Large intestine (tissue), 3 donors: ENCODE results near the gene CRYBB2. TPM values are rescaled to one million over a fixed set of nuclear protein-coding genes. Genes with fewer than 3 reads are reported as not detected.
"Not testable (repeated sequence)": the region's sequence is repeated elsewhere in the genome, so short reads cannot be mapped to it uniquely, and the experiment has no call there.

ENCODE experiments used
- DNase-seq, 2 donors: peaks; one replicate each; pipeline versions ENCODE4 v3.0.0 to v3.0.0-alpha.2; 2013
- H3K27ac ChIP-seq: one replicate; pipeline ENCODE4 v1.5.1; 2013; ENCODE audit warnings: low read length
- H3K27me3 ChIP-seq: 2 replicates; pipeline ENCODE4 v1.6.1; 2013; ENCODE audit warnings: low read length; ENCODE audit not compliant: control insufficient read depth, insufficient read depth
- H3K36me3 ChIP-seq: 2 replicates; pipeline ENCODE4 v1.6.1; 2013; ENCODE audit warnings: low read length; ENCODE audit not compliant: control insufficient read depth, insufficient read depth
- H3K4me1 ChIP-seq: one replicate; pipeline ENCODE4 v1.6.1; 2013; ENCODE audit warnings: low read length; ENCODE audit not compliant: control insufficient read depth, insufficient read depth
- H3K4me3 ChIP-seq: one replicate; pipeline ENCODE4 v1.5.1; 2013; ENCODE audit warnings: low read length
- H3K9me3 ChIP-seq: one replicate; pipeline ENCODE4 v1.6.1; 2013; ENCODE audit warnings: mild to moderate bottlenecking, low read depth, low read length, moderate library complexity; ENCODE audit not compliant: control insufficient read depth
- WGBS: methylation state at CpG from one replicate; pipeline ENCODE4 v1.1.5; 2013; ENCODE audit warnings: low lambda C conversion rate; ENCODE audit not compliant: insufficient coverage; 5-methylcytosine and 5-hydroxymethylcytosine counted together
- polyA plus RNA-seq: library from polyadenylated mRNA; unstranded; fragments of 120-200 nt; gene quantifications from one replicate; pipeline ENCODE4 v1.2.1, GENCODE V29; 2013

CRYBB2 gene
- polyA plus RNA-seq, 1 donor: 0.12 TPM

GRCh38 chr22:25280118-25280517 is 60.7 kb downstream of the CRYBB2 start:
- WGBS: no CpG with 5 or more reads among the region's 2 CpGs
- not testable (repeated sequence) for H3K9me3 ChIP-seq, DNase-seq, H3K4me3 ChIP-seq, H3K36me3 ChIP-seq, H3K4me1 ChIP-seq, H3K27ac ChIP-seq
- H3K27me3 ChIP-seq: peaks cover 40% of the 10 kb centered on the region

Other genes starting within 250 kb of the CRYBB2 start
- gene CRYBB3, start 19.8 kb upstream of the CRYBB2 start, polyA plus RNA-seq: 0.16 TPM